ENCODE results near the gene ADAM19. TPM values are rescaled to one million over a fixed set of nuclear protein-coding genes. Genes with fewer than 3 reads are reported as not detected.

Gene ADAM19
- total and polyA plus RNA-seq, 9 donors = 1.6 to 11.6 (median 3.0) TPM

DNA sequence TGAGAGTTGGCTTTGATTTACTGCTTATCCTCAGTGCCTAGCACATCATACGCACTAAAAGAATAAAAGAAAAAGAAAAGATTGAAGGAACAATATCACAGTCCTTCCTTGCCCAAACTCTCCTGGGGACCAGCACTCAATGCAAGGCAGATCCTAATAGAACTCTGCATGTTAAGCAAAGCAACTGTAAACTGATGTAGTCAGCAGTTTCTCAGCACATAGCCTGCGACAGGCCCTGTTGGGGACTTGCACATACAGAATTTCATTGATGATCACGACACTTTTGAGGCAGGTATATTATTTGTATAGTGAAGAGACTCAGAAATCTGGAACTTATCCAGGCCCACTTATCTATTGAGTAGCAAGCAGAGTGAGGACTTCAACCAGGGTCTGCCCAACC lies 100.1 kb downstream of the ADAM19 start:
- no peaks in the 10 kb centered on the region for H3K27me3 ChIP-seq
- TF ChIP-seq POLR2A (IDR thresholded peaks at IDR 0.05) (no peak), EP300 (IDR thresholded peaks at IDR 0.05) (no peak)
- TF ChIP-seq, protein P1, sequence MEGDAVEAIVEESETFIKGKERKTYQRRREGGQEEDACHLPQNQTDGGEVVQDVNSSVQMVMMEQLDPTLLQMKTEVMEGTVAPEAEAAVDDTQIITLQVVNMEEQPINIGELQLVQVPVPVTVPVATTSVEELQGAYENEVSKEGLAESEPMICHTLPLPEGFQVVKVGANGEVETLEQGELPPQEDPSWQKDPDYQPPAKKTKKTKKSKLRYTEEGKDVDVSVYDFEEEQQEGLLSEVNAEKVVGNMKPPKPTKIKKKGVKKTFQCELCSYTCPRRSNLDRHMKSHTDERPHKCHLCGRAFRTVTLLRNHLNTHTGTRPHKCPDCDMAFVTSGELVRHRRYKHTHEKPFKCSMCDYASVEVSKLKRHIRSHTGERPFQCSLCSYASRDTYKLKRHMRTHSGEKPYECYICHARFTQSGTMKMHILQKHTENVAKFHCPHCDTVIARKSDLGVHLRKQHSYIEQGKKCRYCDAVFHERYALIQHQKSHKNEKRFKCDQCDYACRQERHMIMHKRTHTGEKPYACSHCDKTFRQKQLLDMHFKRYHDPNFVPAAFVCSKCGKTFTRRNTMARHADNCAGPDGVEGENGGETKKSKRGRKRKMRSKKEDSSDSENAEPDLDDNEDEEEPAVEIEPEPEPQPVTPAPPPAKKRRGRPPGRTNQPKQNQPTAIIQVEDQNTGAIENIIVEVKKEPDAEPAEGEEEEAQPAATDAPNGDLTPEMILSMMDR (IDR thresholded peaks at IDR 0.05) = no peak
- DNase-seq = no peak
- intact Hi-C loops (cut with DNase I) = loop anchor here in 1 of 4 donors (10.0 kb wide), 1 partner anchor 101 kb away; no protein-coding TSS in a partner anchor
- no peaks in the 10 kb centered on the region for H3K9me3 ChIP-seq
- no peak overlapping the region for H3K4me3 ChIP-seq
- H3K4me1 ChIP-seq (ENCODE audit: insufficient read depth) = no peaks in the 10 kb centered on the region
- H3K36me3 ChIP-seq = no peaks in the 10 kb centered on the region
- WGBS, 3 donors = 95 to 97% (median 96%) methylated on average over 3 of the region's 3 CpGs
- no peak overlapping the region for H3K27ac ChIP-seq

DNA sequence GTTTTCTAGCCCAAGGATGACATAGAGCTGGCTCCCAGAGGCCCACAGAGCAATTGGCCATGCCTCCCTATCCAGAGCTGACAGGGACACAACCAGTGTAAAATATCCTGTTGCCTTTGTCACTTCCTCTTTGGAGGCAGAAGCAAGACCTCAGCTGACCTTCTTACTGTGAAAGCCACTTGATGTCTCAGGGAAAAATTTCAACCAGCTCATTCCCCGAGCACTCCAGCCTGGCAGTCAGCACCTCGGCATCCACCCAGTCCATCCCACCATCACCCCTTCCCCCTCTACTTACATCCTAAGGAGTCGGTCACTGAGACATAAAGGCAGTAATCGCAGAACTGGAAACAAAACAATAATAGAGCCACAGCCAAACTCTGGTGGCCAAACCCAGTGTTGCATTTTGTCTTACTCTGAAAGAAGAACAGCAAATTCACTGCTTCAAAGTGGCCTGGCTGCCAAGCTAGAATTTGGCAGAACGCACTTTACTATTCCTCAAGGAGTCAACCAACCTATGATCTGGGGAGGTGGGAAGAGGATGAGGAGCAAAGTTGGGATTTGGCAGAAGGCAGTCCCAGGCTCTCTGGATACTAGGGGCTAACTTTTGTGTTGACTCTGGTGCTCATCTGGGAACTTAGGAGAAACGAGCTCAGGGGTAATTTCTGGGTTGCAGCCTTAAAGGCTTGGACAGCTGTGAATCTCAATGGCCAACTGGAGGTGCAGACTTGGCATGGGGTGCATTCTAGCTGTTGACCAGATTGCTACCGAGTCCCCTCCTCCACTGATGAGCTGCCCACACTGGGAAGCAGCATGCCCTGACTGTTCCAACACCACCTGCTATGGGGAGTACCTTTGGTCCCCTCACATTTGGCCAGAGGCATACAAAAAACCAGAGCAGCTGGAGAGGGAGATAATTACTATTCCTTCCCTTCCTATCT lies 101.9 kb downstream of the ADAM19 start:
- H3K36me3 ChIP-seq = no peaks in the 10 kb centered on the region
- H3K4me3 ChIP-seq = no peak overlapping the region
- H3K9me3 ChIP-seq = no peaks in the 10 kb centered on the region
- WGBS, 3 donors = 84 to 89% (median 88%) methylated on average over 7 of the region's 7 CpGs
- intact Hi-C loops (cut with DNase I) = loop anchor here in 1 of 4 donors (10.0 kb wide), 1 partner anchor 99 kb away; no protein-coding TSS in a partner anchor
- no peak for DNase-seq
- no peaks in the 10 kb centered on the region for H3K27me3 ChIP-seq
- H3K27ac ChIP-seq = no peak overlapping the region
- H3K4me1 ChIP-seq (ENCODE audit: insufficient read depth) = no peaks in the 10 kb centered on the region
- TF ChIP-seq, protein P1 (IDR thresholded peaks at IDR 0.05) = no peak
- TF ChIP-seq EP300 (IDR thresholded peaks at IDR 0.05) = no peak
- TF ChIP-seq POLR2A (IDR thresholded peaks at IDR 0.05) = no peak

GRCh38 chr5:157471709-157472108 lies 103.9 kb downstream of the ADAM19 start:
- H3K9me3 ChIP-seq = no peaks in the 10 kb centered on the region
- no peak overlapping the region for H3K4me3 ChIP-seq
- no peak for DNase-seq
- TF ChIP-seq POLR2A (IDR thresholded peaks at IDR 0.05) = no peak
- no peak for TF ChIP-seq EP300 (IDR thresholded peaks at IDR 0.05)
- TF ChIP-seq, protein P1 (IDR thresholded peaks at IDR 0.05) = no peak
- H3K27ac ChIP-seq = no peak overlapping the region
- intact Hi-C loops (cut with DNase I) = loop anchor here in 1 of 4 donors (10.0 kb wide), 1 partner anchor 97 kb away; no protein-coding TSS in a partner anchor
- 93 to 96% (median 96%) methylated on average over 1 of the region's 1 CpG for WGBS, 3 donors
- no peaks in the 10 kb centered on the region for H3K36me3 ChIP-seq
- no peaks in the 10 kb centered on the region for H3K4me1 ChIP-seq (ENCODE audit: insufficient read depth)
- H3K27me3 ChIP-seq = no peaks in the 10 kb centered on the region

- Histone ChIP-seq H3K27me3 (no peaks in the 10 kb centered on the region), H3K4me1 (ENCODE audit: insufficient read depth) (no peaks in the 10 kb centered on the region), H3K27ac (no peak overlapping the region), H3K36me3 (no peaks in the 10 kb centered on the region), H3K4me3 (no peak overlapping the region), H3K9me3 (no peaks in the 10 kb centered on the region)
- intact Hi-C loops (cut with DNase I) = loop anchor here in 1 of 4 donors (10.0 kb wide), 1 partner anchor 96 kb away; no protein-coding TSS in a partner anchor
- WGBS, 3 donors = 63 to 69% (median 67%) methylated on average over 1 of the region's 1 CpG
- TF ChIP-seq, protein P1 (IDR thresholded peaks at IDR 0.05) = no peak
- TF ChIP-seq POLR2A (IDR thresholded peaks at IDR 0.05) (no peak), EP300 (IDR thresholded peaks at IDR 0.05) (no peak)
- no peak for DNase-seq
Measured at GRCh38 chr5:157470631-157471030, 104.9 kb downstream of the ADAM19 start.

Data from ovary (tissue), 9 donors.